Activated B cell treated with CpG ODN at 0.5 μM for 24 hours (primary cell): ENCODE measurements around the gene OR52N1. TPM values are rescaled to one million over a fixed set of nuclear protein-coding genes. Genes with fewer than 3 reads are reported as not detected.

Source experiments
- ATAC-seq: fragments of 200-7000 bp; cut with Tn5 transposase; one replicate; pipeline ENCODE4 v1.10.0; 2021; ENCODE audit warnings: low read depth, mild to moderate bottlenecking, moderate library complexity
- CTCF ChIA-PET: fragments of 350-600 bp; sonication (Branson Sonifier 250); formaldehyde crosslinking; loops from one replicate; lab custom pipeline; 2021; ENCODE audit warnings: antibody characterized with exemption; lab: Charles Lee
- POLR2A ChIA-PET: fragments of 350-600 bp; sonication (Branson Sonifier 250); formaldehyde crosslinking; loops from one replicate; lab custom pipeline; 2021; ENCODE audit warnings: antibody characterized with exemption; lab: Charles Lee
- DNase-seq: peaks from one replicate; pipeline ENCODE4 v3.0.0; 2022
- H3K27ac Mint-ChIP-seq: one replicate; pipeline ENCODE4 v1.8.0; 2020; ENCODE audit warnings: mixed read lengths
- H3K27me3 Mint-ChIP-seq: one replicate; pipeline ENCODE4 v1.8.0; 2021; ENCODE audit warnings: mixed read lengths
- H3K36me3 Mint-ChIP-seq: one replicate; pipeline ENCODE4 v1.8.0; 2021; ENCODE audit warnings: low read depth, mixed read lengths
- H3K4me1 Mint-ChIP-seq: one replicate; pipeline ENCODE4 v1.8.0; 2021; ENCODE audit warnings: mixed read lengths
- H3K4me3 Mint-ChIP-seq: one replicate; pipeline ENCODE4 v1.8.0; 2020; ENCODE audit warnings: mild to moderate bottlenecking, mixed read lengths
- H3K9me3 Mint-ChIP-seq: one replicate; pipeline ENCODE4 v1.8.0; 2020; ENCODE audit warnings: mixed read lengths
- intact Hi-C: fragments of 100-400 bp; cut with micrococcal nuclease; formaldehyde crosslinking; loops from one replicate; pipeline ENCODE4 v1.15.1; 2024
- total RNA-seq: library from RNA; stranded (reverse); gene quantifications from 2 replicates; pipeline ENCODE4 v1.2.3, GENCODE V29; 2022
- TF ChIP-seq, protein P1 (sequence below): fragments of 200-600 bp; IDR thresholded peaks from one replicate; pipeline ENCODE4 v1.8.0; 2022; ENCODE audit warnings: antibody characterized with exemption, mild to moderate bottlenecking

OR52N1 gene
- total RNA-seq, 1 donor from 2014 or later: not detected

DNA sequence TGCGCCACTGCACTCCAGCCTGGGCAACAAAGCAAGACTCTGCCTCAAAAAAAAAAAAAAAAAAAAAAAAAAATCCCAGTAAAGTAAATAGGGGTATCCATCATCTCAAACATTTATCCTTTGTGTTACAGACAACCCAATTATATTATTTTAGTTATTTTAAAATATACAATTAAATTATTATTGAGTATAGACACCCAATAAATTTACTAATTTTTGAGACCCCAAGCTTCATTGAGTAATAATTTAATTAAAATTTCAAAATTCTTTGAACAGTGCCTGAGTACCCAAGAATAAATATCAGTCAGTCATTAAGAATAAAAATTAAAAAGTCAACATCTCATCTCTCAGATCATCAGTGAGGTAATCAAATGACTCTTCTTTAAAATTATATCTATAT lies 37.1 kb downstream of the OR52N1 start, which contains the start of gene OR52N4:
TSS of gene OR52N4 (plus strand) at position 301 of the 400 bp plus-strand sequence. CDS start 498 bp downstream, outside the sequence.
- Mint-ChIP-seq H3K36me3 (no peaks in the 10 kb centered on the region), H3K4me1 (no peaks in the 10 kb centered on the region)

GRCh38 chr11:5749836-5750235 lies 41.2 kb downstream of the OR52N1 start:
- no peak overlapping the region for H3K4me3 Mint-ChIP-seq
- H3K36me3 Mint-ChIP-seq: no peaks in the 10 kb centered on the region
- TF ChIP-seq, protein P1, sequence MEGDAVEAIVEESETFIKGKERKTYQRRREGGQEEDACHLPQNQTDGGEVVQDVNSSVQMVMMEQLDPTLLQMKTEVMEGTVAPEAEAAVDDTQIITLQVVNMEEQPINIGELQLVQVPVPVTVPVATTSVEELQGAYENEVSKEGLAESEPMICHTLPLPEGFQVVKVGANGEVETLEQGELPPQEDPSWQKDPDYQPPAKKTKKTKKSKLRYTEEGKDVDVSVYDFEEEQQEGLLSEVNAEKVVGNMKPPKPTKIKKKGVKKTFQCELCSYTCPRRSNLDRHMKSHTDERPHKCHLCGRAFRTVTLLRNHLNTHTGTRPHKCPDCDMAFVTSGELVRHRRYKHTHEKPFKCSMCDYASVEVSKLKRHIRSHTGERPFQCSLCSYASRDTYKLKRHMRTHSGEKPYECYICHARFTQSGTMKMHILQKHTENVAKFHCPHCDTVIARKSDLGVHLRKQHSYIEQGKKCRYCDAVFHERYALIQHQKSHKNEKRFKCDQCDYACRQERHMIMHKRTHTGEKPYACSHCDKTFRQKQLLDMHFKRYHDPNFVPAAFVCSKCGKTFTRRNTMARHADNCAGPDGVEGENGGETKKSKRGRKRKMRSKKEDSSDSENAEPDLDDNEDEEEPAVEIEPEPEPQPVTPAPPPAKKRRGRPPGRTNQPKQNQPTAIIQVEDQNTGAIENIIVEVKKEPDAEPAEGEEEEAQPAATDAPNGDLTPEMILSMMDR: no peak
- ChIA-PET CTCF (no interaction called here), POLR2A (no interaction called here)
- H3K27ac Mint-ChIP-seq: no peak overlapping the region
- ATAC-seq (no peak), DNase-seq (no peak)
- no peaks in the 10 kb centered on the region for H3K9me3 Mint-ChIP-seq
- intact Hi-C loops: no loop called here
- H3K27me3 Mint-ChIP-seq: no peaks in the 10 kb centered on the region
- H3K4me1 Mint-ChIP-seq: no peaks in the 10 kb centered on the region

More for the DNA sequence above, 37.1 kb downstream of the OR52N1 start, which contains the start of gene OR52N4:
- ChIA-PET POLR2A (no interaction called here), CTCF (no interaction called here)
- intact Hi-C loops: no loop called here
- no peaks in the 10 kb centered on the region for H3K27me3 Mint-ChIP-seq
- H3K27ac Mint-ChIP-seq: no peak within 1 kb of the TSS
- no peak within 1 kb of the TSS for H3K4me3 Mint-ChIP-seq
- TF ChIP-seq, protein P1: no peak
- ATAC-seq (no peak), DNase-seq (no peak)
- no peaks in the 10 kb centered on the region for H3K9me3 Mint-ChIP-seq

- POLR2A ChIA-PET: no interaction called here
- TF ChIP-seq, protein P1: no peak
These were observed 44.5 kb downstream of the OR52N1 start for GRCh38 chr11:5746614-5747013.

DNA sequence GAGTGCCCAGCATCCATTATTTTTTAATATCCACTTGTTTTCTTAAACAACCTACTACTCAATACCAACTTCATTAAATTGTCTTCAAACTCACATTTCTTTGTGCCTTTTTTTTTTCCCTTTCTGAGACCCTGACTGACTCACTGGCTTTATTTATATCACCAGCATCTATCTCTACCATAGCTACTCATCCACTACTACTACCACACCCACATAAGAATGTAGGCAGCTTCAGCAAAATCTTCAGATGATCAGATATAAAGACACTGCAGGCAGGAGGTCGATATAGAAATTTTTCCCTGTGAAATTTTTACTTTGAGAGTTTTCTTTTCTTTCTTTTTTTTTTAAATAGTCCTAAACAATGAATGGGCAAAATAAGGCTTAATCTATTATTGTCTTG lies 52.6 kb downstream of the OR52N1 start:
- H3K4me1 Mint-ChIP-seq: no peaks in the 10 kb centered on the region
- no peak overlapping the region for H3K27ac Mint-ChIP-seq
- ChIA-PET CTCF (no interaction called here), POLR2A (no interaction called here)
- peaks cover 24% of the 10 kb centered on the region for H3K36me3 Mint-ChIP-seq
- ATAC-seq (no peak), DNase-seq (no peak)
- peaks cover 9% of the 10 kb centered on the region for H3K27me3 Mint-ChIP-seq
- H3K9me3 Mint-ChIP-seq: peaks cover 15% of the 10 kb centered on the region
- H3K4me3 Mint-ChIP-seq: no peak overlapping the region
- TF ChIP-seq, protein P1: no peak
- intact Hi-C loops: no loop called here

More at GRCh38 chr11:5746614-5747013, 44.5 kb downstream of the OR52N1 start:
- intact Hi-C loops: no loop called here
- CTCF ChIA-PET: no interaction called here
- DNase-seq (no peak), ATAC-seq (no peak)
- Mint-ChIP-seq H3K4me3 (no peak overlapping the region), H3K9me3 (peaks cover 9% of the 10 kb centered on the region), H3K4me1 (no peaks in the 10 kb centered on the region), H3K27ac (no peak overlapping the region), H3K27me3 (peaks cover 1% of the 10 kb centered on the region), H3K36me3 (no peaks in the 10 kb centered on the region)

DNA sequence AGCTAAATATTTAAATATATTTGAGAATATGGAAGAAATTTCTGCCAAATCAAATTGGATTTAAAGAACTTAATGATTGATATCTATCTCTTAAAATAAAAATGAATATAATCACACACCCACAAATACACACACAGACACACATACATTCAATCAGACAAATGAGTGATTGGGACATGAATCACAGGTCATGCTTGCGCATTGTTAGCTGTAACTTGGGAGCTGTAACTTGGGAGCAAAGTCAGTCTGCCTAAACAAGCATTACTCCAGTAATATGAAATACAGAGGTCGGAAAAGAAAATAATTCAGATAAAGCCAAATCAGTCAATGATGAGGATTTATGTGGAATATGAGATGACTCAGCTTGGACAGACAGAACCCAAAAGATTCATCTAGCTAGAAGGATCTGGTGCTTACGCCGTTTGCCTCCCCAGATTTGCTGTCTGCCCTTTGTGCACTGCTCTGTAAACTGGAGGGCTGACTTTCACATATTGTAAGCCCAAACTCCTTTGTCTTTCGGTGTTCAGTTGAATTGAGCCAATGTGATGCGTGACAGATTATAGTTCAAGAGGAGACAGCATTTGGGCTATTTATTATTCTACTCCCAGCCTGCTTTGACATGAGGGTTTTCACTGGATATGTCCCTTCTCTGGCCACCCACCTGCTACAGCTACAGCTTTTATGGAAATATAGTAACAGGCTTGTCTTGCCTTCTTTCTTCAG lies 53.2 kb downstream of the OR52N1 start:
- Mint-ChIP-seq H3K4me3 (no peak overlapping the region), H3K27ac (no peak overlapping the region), H3K4me1 (no peaks in the 10 kb centered on the region), H3K27me3 (peaks cover 7% of the 10 kb centered on the region), H3K9me3 (peaks cover 15% of the 10 kb centered on the region), H3K36me3 (peaks cover 24% of the 10 kb centered on the region)
- CTCF ChIA-PET: no interaction called here
- intact Hi-C loops: no loop called here
- DNase-seq (no peak), ATAC-seq (no peak)
- POLR2A ChIA-PET: no interaction called here
- TF ChIP-seq, protein P1: no peak
